Fibroblast of villous mesenchyme (primary cell): Measurements from ENCODE around the gene MAD1L1. TPM values are rescaled to one million over a fixed set of nuclear protein-coding genes. Genes with fewer than 3 reads are reported as not detected.

Experiments
- DNase-seq: peaks from one replicate; pipeline ENCODE4 v3.0.0-alpha.2; 2010; ENCODE audit warnings: low read depth
- H3K4me3 ChIP-seq: 2 replicates; pipeline ENCODE4 v1.5.1; 2011; ENCODE audit warnings: low read depth, mild to moderate bottlenecking, low read length
- total RNA-seq: library from RNA; depleted of rRNA; stranded (reverse); fragments of >200 nt; gene quantifications from 2 replicates; pipeline ENCODE4 v1.2.3, GENCODE V29; 2012
- TF ChIP-seq, protein P1 (sequence below): IDR thresholded peaks from 2 replicates; pipeline ENCODE4 v1.5.1; 2012; ENCODE audit warnings: low read depth, mild to moderate bottlenecking, low read length; ENCODE audit not compliant: insufficient read depth

Gene MAD1L1
- total RNA-seq, 1 donor: 43.6 TPM

DNA sequence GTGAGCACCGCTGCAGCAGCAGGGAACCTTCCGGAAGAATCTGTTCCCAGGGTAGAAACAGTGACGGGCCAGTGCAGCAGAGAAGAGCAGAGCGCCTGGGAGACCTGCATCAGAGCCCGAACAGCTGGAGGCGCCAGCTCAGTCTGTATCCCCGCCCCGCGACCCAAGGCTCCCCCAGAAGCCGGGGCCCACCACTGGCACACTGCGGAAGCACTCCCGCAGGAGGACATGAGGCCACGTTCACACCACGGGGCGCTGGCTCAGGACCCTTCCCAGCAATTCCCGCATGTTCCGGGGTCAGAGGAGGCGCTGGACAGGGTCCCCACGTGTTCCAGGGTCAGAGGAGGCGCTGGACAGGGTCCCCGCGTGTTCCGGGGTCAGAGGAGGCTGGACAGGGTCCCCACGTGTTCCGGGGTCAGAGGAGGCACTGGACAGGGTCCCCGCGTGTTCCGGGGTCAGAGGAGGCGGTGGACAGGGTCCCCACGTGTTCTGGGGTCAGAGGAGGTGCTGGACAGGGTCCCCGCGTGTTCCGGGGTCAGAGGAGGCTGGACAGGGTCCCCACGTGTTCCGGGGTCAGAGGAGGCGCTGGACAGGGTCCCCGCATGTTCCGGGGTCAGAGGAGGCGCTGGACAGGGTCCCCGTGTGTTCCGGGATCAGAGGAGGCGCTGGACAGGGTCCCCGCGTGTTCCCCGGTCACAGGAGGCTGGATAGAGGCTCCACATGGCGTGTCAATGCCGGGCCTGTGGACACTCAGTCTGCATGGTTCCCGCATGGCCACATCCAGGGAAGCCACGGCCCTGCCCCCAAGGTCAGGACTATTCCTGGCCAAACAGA, 117.6 kb downstream of the MAD1L1 start:
- H3K4me3 ChIP-seq: no peak overlapping the region
- TF ChIP-seq, protein P1, sequence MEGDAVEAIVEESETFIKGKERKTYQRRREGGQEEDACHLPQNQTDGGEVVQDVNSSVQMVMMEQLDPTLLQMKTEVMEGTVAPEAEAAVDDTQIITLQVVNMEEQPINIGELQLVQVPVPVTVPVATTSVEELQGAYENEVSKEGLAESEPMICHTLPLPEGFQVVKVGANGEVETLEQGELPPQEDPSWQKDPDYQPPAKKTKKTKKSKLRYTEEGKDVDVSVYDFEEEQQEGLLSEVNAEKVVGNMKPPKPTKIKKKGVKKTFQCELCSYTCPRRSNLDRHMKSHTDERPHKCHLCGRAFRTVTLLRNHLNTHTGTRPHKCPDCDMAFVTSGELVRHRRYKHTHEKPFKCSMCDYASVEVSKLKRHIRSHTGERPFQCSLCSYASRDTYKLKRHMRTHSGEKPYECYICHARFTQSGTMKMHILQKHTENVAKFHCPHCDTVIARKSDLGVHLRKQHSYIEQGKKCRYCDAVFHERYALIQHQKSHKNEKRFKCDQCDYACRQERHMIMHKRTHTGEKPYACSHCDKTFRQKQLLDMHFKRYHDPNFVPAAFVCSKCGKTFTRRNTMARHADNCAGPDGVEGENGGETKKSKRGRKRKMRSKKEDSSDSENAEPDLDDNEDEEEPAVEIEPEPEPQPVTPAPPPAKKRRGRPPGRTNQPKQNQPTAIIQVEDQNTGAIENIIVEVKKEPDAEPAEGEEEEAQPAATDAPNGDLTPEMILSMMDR: no peak
- DNase-seq: no peak

DNA sequence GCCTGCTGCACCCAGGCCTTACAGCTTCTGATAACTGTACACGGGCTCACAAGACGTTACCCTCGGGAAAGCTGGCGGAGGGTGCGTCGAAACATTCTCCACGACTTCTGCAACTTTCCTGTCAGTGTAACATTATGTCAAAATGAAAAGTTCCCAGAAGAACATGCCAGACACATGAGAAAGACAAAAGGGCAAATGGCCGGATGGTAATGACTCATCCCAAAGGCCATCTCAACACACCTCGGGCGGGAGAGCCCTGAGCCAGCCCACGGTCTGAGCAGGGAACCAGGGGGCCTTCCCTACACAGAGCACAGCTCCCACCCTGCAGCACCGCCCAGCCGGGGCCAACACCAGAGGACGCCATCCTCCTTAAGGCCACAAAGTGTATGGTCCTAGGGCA, 118.7 kb downstream of the MAD1L1 start:
- TF ChIP-seq, protein P1: no peak
- H3K4me3 ChIP-seq: no peak overlapping the region
- DNase-seq: peak; percentile 89

DNA sequence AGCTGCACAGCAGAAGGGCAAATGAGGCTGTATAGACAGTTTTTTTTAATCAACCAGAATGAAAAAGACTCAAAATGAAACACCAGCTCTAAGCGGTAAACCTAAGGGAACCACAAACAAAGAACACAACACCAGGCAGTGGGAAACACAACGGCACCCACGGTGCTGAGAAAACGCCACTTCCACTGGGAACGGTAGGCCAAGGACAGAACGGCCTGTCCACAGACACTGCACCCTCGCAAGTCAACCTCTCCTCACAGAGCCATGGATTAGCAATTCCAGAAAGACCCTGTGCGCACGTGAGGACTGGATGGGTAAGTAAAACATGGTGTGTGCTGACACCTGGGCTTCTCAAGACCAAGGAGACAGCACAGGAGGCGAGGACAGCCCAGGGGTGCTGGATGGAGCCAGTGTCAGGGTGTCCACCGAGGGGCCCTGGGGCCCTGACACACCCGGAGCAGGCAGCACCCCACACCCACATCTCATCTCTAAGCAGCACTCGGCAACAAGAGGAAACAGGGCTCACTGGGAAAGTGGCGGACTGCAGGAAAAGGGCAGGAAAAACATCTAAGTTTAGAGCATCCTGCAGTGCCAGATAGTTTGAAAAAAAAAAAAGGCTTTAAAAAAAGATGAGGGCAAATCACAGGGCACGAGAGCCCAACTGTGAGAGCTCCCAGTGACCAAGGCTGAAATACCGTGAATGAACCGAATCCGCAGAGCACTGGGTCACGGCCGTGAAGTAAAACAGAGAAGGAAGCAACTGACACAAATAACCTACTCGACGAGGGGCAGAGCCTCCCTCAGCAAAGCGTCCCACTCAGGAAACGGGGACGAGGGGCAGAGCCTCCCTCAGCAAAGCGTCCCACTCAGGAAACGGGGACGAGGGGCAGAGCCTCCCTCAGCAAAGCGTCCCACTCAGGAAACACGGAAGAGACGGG, 120.2 kb downstream of the MAD1L1 start:
- no peak for DNase-seq
- TF ChIP-seq, protein P1: no peak

DNA sequence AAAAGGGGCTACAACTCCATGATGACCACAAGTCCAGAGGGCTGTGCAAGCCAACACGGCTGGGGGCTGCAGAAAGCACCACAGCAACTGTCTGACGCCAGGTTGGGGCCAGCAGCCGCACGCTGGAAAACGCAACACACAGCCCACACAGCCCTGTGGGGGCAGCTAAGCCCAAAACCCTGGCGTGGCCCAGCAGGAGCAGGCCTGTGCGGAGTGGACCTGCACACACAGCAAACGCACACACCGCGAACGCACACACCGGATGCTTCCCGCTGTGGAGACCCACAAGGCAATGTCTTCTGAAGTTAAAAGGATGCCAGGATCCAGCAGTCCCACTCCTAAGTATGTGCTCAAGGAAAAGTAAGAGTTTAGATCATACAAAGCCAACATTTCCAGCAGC, 121.2 kb downstream of the MAD1L1 start:
- TF ChIP-seq, protein P1: no peak
- no peak for DNase-seq
- no peak overlapping the region for H3K4me3 ChIP-seq

More for the DNA sequence above, 120.2 kb downstream of the MAD1L1 start:
- H3K4me3 ChIP-seq: no peak overlapping the region

GRCh38 chr7:2110610-2111396, 121.9 kb downstream of the MAD1L1 start:
- TF ChIP-seq, protein P1: no peak
- no peak overlapping the region for H3K4me3 ChIP-seq
- no peak for DNase-seq

DNA sequence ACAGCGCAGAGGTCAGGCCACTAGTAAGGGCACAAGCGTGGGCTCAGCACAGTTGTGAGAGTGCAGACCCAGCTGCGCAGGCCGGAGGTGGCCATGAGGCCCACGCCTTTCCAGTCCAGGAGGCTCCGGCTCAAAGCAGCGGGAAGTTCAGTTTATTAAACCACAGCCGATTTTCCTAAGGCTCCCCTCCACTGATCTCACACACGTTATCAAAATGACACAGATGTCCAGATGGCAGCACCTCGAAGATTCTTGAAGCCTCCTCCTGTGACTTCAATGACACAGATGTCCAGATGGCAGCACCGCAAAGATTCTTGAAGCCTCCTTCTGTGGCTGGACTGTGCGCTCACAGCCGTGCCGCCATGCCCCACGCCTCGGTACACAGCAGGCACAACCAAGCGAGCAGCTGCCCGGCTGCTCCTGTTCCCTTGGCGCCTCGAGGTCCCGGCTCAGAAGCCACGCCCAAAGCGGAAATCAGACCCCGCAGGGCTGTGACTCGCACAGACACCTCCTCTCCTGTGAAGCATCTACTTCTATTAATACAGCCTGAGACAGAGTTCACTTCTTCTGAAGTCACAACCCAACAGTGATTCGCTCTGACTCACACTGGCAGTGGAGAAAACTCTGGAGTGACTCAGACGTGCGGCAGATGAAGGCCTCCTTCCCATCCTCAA, 122.7 kb downstream of the MAD1L1 start:
- no peak overlapping the region for H3K4me3 ChIP-seq
- peak; percentile 87 for DNase-seq
- TF ChIP-seq, protein P1: no peak
